Gastrocnemius medialis (tissue), 4 donors: ENCODE measurements around the gene REC114.

Experiments used
- CTCF ChIP-seq, 5 experiments: fragments of 450-650 bp in 3 of 5; fragments of 200-600 bp in 2 of 5; sonication (generic) in 2 of 5; IDR thresholded peaks in 4 of 5; conservative IDR thresholded peaks in 1 of 5; 1 replicate in 4 of 5; 2 replicates in 1 of 5; pipeline ENCODE4 v1.5.1; 2016 to 2019; ENCODE audit warnings: antibody characterized with exemption in 5 of 5, mild to moderate bottlenecking in 3 of 5, moderate library complexity in 3 of 5
- POLR2A ChIP-seq, 2 donors: fragments of 450-650 bp; IDR thresholded peaks; one replicate each; pipeline ENCODE4 v1.6.1; 2017; ENCODE audit warnings: antibody characterized with exemption in 2 of 2, mild to moderate bottlenecking in 2 of 2, moderate library complexity in 2 of 2

- TF ChIP-seq CTCF (IDR thresholded peaks at IDR 0.05 in 4 of 5, conservative IDR thresholded peaks at IDR 0.05 in 1 of 5) (no peak), POLR2A (IDR thresholded peaks at IDR 0.05) (no peak)
These were observed 76.1 kb downstream of the REC114 start for GRCh38 chr15:73518876-73519733.
